Neural cell (in vitro differentiated cells): ENCODE data around the gene FSCN2.

Experiments used
- EP300 ChIP-seq: fragments of 450-650 bp; conservative IDR thresholded peaks from 2 replicates; pipeline ENCODE4 v1.6.1; 2014; ENCODE audit warnings: antibody characterized with exemption, mild to moderate bottlenecking, moderate library complexity; ENCODE audit not compliant: poor library complexity, severe bottlenecking
- EZH2 ChIP-seq: fragments of 200-600, 300-800 bp; shearing (Covaris generic), sonication (generic); IDR thresholded peaks from 2 replicates; pipeline ENCODE4 v1.6.1; 2014; ENCODE audit warnings: antibody characterized with exemption, low read length, borderline replicate concordance, mild to moderate bottlenecking; ENCODE audit not compliant: insufficient read depth, poor library complexity, severe bottlenecking
- POLR2AphosphoS5 ChIP-seq: IDR thresholded peaks from 2 replicates; pipeline ENCODE4 v1.6.1; 2012
- RAD21 ChIP-seq: fragments of 450-650 bp; conservative IDR thresholded peaks from 2 replicates; pipeline ENCODE4 v1.6.1; 2014; ENCODE audit warnings: antibody characterized with exemption, mild to moderate bottlenecking, moderate library complexity
- SMC3 ChIP-seq: fragments of 450-650 bp; conservative IDR thresholded peaks from 2 replicates; pipeline ENCODE4 v1.6.1; 2014; ENCODE audit warnings: antibody characterized with exemption, mild to moderate bottlenecking, moderate library complexity; ENCODE audit not compliant: poor library complexity
- TAF1 ChIP-seq: IDR thresholded peaks from 2 replicates; pipeline ENCODE4 v1.6.1; 2012; ENCODE audit warnings: low read depth
- TF ChIP-seq, protein P1 (sequence below): fragments of 450-650 bp; IDR thresholded peaks from 2 replicates; pipeline ENCODE4 v1.5.1; 2014; ENCODE audit warnings: antibody characterized with exemption, mild to moderate bottlenecking, moderate library complexity; ENCODE audit not compliant: poor library complexity, severe bottlenecking
- TF ChIP-seq, protein P2 (sequence below): IDR thresholded peaks from 2 replicates; pipeline ENCODE4 v1.6.1; 2012; ENCODE audit warnings: borderline replicate concordance

DNA sequence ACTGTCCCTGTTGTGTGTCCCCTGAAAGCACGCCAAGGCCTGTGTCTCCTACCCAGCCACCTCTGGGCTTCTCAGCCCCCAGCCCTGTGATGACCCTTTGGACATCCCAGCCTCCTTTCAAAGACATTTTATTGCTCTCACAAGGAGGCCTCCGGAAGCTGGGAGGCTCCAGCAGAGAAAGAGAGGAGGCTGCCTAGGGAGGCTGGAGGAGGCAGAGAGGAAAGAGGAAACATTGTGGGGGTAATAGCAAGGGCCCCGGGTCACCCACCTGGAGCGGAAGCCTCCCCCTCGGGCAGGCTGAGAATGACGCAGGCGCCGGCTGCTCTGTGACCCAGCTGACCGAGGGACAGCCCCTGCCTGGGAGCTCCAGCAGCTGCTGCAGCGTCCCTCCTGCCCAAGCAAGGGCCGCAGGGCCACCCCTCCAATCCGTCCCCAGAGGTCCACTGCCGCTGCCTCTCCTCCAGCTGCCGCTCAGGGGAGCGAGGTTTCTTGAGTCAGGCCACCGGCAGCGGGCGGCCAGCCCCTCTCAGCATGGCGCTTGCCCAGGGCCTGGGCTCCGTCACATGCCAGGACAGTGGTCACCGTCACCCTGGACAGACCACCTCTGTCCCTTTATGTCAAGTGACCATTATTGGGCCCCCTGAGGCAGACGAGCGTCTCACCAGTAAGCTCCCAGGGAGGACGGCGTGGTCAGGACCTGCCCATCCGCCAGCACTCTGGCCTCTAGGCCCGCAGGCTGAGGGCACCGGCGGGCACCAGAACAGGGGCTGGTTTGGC is 44.9 kb upstream of the FSCN2 start:
- TF ChIP-seq RAD21, result no peak
- TF ChIP-seq, protein P1, sequence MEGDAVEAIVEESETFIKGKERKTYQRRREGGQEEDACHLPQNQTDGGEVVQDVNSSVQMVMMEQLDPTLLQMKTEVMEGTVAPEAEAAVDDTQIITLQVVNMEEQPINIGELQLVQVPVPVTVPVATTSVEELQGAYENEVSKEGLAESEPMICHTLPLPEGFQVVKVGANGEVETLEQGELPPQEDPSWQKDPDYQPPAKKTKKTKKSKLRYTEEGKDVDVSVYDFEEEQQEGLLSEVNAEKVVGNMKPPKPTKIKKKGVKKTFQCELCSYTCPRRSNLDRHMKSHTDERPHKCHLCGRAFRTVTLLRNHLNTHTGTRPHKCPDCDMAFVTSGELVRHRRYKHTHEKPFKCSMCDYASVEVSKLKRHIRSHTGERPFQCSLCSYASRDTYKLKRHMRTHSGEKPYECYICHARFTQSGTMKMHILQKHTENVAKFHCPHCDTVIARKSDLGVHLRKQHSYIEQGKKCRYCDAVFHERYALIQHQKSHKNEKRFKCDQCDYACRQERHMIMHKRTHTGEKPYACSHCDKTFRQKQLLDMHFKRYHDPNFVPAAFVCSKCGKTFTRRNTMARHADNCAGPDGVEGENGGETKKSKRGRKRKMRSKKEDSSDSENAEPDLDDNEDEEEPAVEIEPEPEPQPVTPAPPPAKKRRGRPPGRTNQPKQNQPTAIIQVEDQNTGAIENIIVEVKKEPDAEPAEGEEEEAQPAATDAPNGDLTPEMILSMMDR, result no peak
- no peak for TF ChIP-seq POLR2AphosphoS5
- TF ChIP-seq EZH2, result no peak
- TF ChIP-seq, protein P2, sequence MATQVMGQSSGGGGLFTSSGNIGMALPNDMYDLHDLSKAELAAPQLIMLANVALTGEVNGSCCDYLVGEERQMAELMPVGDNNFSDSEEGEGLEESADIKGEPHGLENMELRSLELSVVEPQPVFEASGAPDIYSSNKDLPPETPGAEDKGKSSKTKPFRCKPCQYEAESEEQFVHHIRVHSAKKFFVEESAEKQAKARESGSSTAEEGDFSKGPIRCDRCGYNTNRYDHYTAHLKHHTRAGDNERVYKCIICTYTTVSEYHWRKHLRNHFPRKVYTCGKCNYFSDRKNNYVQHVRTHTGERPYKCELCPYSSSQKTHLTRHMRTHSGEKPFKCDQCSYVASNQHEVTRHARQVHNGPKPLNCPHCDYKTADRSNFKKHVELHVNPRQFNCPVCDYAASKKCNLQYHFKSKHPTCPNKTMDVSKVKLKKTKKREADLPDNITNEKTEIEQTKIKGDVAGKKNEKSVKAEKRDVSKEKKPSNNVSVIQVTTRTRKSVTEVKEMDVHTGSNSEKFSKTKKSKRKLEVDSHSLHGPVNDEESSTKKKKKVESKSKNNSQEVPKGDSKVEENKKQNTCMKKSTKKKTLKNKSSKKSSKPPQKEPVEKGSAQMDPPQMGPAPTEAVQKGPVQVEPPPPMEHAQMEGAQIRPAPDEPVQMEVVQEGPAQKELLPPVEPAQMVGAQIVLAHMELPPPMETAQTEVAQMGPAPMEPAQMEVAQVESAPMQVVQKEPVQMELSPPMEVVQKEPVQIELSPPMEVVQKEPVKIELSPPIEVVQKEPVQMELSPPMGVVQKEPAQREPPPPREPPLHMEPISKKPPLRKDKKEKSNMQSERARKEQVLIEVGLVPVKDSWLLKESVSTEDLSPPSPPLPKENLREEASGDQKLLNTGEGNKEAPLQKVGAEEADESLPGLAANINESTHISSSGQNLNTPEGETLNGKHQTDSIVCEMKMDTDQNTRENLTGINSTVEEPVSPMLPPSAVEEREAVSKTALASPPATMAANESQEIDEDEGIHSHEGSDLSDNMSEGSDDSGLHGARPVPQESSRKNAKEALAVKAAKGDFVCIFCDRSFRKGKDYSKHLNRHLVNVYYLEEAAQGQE, result no peak
- TF ChIP-seq EP300, result no peak
- no peak for TF ChIP-seq TAF1
- no peak for TF ChIP-seq SMC3
